ENCODE data around the gene DDC.

DNA sequence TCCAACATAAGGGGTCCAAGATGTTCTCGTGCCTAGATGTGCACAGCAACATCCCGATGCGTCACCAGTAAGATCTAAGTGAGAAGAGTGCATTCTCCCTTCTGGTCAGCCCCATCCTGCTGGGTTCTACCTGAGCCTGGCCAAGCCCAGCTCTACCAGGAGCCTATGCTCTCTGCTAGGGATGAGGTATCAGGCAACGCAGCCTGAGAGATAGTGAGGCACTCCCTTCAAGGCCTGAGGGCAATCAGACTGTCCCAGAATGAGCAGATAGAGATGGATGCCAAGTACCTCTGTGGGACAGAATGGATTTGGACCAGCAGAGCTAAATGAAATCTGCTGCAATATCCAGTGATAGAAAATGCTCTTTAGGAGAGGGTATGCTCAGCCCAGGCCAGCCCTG lies 26.7 kb downstream of the DDC start:
- TF ChIP-seq PPARA (CRISPR knock-in tag; IDR thresholded peaks at IDR 0.05; ENCODE audit: borderline replicate concordance) (no peak), ZC3H10 (CRISPR knock-in tag; IDR thresholded peaks at IDR 0.05) (no peak), ZNF565 (CRISPR knock-in tag; conservative IDR thresholded peaks at IDR 0.05; ENCODE audit: low read depth) (no peak), ZFP30 (CRISPR knock-in tag; IDR thresholded peaks at IDR 0.05) (no peak), ISL1 (CRISPR knock-in tag; IDR thresholded peaks at IDR 0.05) (no peak), ESRRG (CRISPR knock-in tag; IDR thresholded peaks at IDR 0.05) (no peak), TCF4 (CRISPR knock-in tag; IDR thresholded peaks at IDR 0.05; ENCODE audit: borderline replicate concordance) (no peak), BACH2 (CRISPR knock-in tag; IDR thresholded peaks at IDR 0.05; ENCODE audit: borderline replicate concordance) (no peak), OSR1 (CRISPR knock-in tag; IDR thresholded peaks at IDR 0.05) (no peak)
- TF ChIP-seq, protein P1, sequence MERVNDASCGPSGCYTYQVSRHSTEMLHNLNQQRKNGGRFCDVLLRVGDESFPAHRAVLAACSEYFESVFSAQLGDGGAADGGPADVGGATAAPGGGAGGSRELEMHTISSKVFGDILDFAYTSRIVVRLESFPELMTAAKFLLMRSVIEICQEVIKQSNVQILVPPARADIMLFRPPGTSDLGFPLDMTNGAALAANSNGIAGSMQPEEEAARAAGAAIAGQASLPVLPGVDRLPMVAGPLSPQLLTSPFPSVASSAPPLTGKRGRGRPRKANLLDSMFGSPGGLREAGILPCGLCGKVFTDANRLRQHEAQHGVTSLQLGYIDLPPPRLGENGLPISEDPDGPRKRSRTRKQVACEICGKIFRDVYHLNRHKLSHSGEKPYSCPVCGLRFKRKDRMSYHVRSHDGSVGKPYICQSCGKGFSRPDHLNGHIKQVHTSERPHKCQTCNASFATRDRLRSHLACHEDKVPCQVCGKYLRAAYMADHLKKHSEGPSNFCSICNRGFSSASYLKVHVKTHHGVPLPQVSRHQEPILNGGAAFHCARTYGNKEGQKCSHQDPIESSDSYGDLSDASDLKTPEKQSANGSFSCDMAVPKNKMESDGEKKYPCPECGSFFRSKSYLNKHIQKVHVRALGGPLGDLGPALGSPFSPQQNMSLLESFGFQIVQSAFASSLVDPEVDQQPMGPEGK (CRISPR knock-in tag; IDR thresholded peaks at IDR 0.05; ENCODE audit: borderline replicate concordance): no peak
